ENCODE data around the gene EIF4EBP2. TPM values are rescaled to one million over a fixed set of nuclear protein-coding genes. Genes with fewer than 3 reads are reported as not detected.
A peak's percentile ranks its signal among the peaks of the same experiment; 100 is the strongest.

EIF4EBP2 gene
- total RNA-seq, 1 donor from 2014 or later: 41.1 TPM

DNA sequence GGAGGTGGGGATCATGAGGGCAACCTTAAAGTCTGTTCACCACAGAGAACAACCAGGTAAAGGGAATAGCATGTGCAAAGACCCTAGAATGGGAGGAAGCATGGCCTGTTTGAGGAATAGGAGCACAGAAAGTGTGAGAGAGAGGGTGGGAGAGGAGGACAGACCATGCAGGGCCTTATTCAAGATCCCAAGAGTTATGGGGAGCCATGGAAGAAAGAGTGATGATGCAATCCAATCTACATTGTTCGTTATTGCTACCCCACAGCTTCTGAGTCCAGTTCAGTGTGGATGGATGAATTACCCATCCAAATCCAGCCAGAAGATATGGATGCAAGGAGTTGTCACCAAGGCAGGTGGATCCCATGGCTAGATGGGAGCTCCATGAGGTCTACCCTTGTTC is 7.8 kb upstream of the EIF4EBP2 start:
- Mint-ChIP-seq H3K36me3 (ENCODE audit: unreplicated experiment) (no peaks in the 10 kb centered on the region), H3K27me3 (ENCODE audit: unreplicated experiment) (peaks cover 8% of the 10 kb centered on the region), H3K27ac (ENCODE audit: unreplicated experiment) (no peak overlapping the region), H3K4me3 (ENCODE audit: unreplicated experiment) (no peak overlapping the region), H3K9me3 (ENCODE audit: unreplicated experiment) (no peaks in the 10 kb centered on the region), H3K4me1 (ENCODE audit: unreplicated experiment) (no peaks in the 10 kb centered on the region)
- DNase-seq (ENCODE audit: extremely low spot score, unreplicated experiment): no peak
- TF ChIP-seq, protein P1, sequence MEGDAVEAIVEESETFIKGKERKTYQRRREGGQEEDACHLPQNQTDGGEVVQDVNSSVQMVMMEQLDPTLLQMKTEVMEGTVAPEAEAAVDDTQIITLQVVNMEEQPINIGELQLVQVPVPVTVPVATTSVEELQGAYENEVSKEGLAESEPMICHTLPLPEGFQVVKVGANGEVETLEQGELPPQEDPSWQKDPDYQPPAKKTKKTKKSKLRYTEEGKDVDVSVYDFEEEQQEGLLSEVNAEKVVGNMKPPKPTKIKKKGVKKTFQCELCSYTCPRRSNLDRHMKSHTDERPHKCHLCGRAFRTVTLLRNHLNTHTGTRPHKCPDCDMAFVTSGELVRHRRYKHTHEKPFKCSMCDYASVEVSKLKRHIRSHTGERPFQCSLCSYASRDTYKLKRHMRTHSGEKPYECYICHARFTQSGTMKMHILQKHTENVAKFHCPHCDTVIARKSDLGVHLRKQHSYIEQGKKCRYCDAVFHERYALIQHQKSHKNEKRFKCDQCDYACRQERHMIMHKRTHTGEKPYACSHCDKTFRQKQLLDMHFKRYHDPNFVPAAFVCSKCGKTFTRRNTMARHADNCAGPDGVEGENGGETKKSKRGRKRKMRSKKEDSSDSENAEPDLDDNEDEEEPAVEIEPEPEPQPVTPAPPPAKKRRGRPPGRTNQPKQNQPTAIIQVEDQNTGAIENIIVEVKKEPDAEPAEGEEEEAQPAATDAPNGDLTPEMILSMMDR (IDR thresholded peaks at IDR 0.05): no peak

DNA sequence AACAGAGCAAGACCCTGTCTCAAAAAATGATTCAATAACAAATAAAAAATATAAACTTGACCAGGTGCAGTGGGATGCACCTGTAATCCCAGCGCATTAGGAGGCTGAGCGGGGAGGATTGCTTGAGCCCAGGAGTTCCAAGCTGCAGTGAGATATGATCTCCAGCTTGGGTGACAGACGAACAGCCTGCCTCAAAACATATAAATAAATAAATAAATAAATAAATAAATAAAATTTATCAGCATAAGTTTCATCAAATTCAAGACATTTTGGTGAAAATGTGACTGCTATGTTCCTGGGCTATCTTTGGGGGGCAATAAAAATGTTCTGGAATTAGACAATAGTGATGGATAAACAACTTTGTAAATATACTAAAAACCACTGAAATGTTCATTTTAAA is 4.8 kb upstream of the EIF4EBP2 start:
- no peak overlapping the region for H3K4me3 Mint-ChIP-seq (ENCODE audit: unreplicated experiment)
- H3K27ac Mint-ChIP-seq (ENCODE audit: unreplicated experiment): no peak overlapping the region
- no peak for DNase-seq (ENCODE audit: extremely low spot score, unreplicated experiment)

DNA sequence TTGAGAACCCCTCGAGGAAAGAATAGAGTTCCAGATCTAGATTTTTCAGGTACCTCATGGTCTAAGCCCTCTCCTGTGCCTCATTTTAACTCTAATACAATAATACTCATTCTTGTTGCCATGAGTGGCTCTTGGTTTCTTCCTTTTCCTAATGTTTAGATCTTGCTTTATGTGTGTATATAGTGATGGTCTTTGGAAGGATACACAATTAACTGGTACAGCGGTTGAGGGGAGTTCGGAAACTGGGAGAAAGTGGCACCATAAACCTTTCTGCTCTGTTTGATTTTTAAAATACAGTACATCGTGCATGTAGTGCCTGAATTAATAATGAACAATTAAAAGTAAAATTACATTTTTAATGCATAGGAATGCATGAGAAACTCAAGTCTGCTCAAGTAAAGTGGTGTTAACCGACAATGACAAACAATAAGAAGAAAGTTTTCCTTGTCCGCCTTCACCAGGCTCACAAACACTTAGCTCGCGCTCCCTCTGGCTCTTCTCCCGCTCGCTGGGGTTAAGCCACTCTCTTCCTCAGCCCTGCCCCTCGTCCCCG is 386 bp upstream of the EIF4EBP2 start:
- H3K4me1 Mint-ChIP-seq (ENCODE audit: unreplicated experiment): peaks cover 32% of the 10 kb centered on the region
- H3K27me3 Mint-ChIP-seq (ENCODE audit: unreplicated experiment): no peaks in the 10 kb centered on the region
- H3K9me3 Mint-ChIP-seq (ENCODE audit: unreplicated experiment): no peaks in the 10 kb centered on the region
- H3K4me3 Mint-ChIP-seq (ENCODE audit: unreplicated experiment): peak overlapping the region; percentile 99
- H3K36me3 Mint-ChIP-seq (ENCODE audit: unreplicated experiment): peaks cover 3% of the 10 kb centered on the region
- TF ChIP-seq, protein P1 (IDR thresholded peaks at IDR 0.05): no peak
- peak overlapping the region; percentile 82 for H3K27ac Mint-ChIP-seq (ENCODE audit: unreplicated experiment)
- no peak for DNase-seq (ENCODE audit: extremely low spot score, unreplicated experiment)

More for the DNA sequence above, 4.8 kb upstream of the EIF4EBP2 start:
- Mint-ChIP-seq H3K27me3 (ENCODE audit: unreplicated experiment) (no peaks in the 10 kb centered on the region), H3K36me3 (ENCODE audit: unreplicated experiment) (no peaks in the 10 kb centered on the region), H3K9me3 (ENCODE audit: unreplicated experiment) (no peaks in the 10 kb centered on the region), H3K4me1 (ENCODE audit: unreplicated experiment) (peaks cover 5% of the 10 kb centered on the region)
- TF ChIP-seq, protein P1 (IDR thresholded peaks at IDR 0.05): no peak

DNA sequence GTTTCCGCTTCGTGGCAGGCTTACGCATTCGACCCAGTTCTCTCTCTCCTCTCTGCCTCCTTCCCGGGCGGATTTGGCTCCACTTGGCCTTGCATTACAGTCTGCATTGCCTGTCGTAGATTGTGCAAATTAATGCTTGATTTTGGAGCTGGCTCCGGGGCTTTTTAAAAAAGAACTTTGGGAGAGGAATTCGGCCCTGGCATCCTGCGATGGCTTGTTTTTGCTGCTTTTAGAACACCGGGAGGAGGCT is 767 bp downstream of the EIF4EBP2 start:
- no peaks in the 10 kb centered on the region for H3K9me3 Mint-ChIP-seq (ENCODE audit: unreplicated experiment)
- peak overlapping the region; percentile 96 for H3K27ac Mint-ChIP-seq (ENCODE audit: unreplicated experiment)
- H3K27me3 Mint-ChIP-seq (ENCODE audit: unreplicated experiment): no peaks in the 10 kb centered on the region
- DNase-seq (ENCODE audit: extremely low spot score, unreplicated experiment): no peak
- TF ChIP-seq, protein P1 (IDR thresholded peaks at IDR 0.05): no peak
- H3K4me1 Mint-ChIP-seq (ENCODE audit: unreplicated experiment): peaks cover 42% of the 10 kb centered on the region
- peaks cover 10% of the 10 kb centered on the region for H3K36me3 Mint-ChIP-seq (ENCODE audit: unreplicated experiment)
- peak overlapping the region; percentile 99 for H3K4me3 Mint-ChIP-seq (ENCODE audit: unreplicated experiment)

DNA sequence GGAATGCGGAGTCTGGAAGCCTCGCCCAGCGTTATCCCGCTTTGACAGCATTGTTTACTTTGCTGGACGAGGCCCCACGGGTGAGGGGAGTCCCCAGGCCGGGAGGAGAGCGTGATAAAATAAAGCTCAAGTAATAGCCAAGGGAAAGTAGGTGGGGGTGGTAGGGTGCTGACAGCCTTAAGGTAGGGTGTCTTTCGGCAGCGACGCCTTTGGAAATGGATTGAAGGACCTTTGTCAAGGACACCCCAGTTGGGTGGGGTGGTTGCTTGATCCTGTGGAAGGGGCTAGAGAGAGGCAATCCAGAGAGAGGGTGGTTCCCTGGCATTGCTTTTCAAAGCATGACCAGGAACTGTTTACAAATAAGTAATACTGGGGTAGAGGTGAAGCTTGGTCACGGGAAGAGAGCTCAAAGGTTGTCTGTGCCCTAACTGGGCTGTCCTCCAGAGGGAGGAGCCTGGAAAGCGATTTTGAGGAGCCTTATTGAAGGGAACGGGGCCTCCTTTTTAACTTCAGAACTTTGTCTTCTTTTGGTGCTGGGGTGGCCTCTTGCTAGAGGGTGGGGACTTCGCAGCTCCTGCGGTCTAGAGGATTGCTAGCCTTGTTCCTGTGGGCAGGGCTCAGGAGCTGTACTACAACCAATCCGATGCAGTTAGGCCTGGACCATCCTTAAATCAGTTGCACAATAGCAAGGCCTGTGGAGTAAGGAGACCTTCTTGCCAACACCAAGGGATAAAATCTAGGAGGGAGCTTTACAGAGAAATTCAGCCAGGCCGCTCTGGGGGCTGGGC is 1.3 kb downstream of the EIF4EBP2 start:
- peaks cover 43% of the 10 kb centered on the region for H3K4me1 Mint-ChIP-seq (ENCODE audit: unreplicated experiment)
- no peaks in the 10 kb centered on the region for H3K27me3 Mint-ChIP-seq (ENCODE audit: unreplicated experiment)
- TF ChIP-seq, protein P1 (IDR thresholded peaks at IDR 0.05): no peak
- no peaks in the 10 kb centered on the region for H3K9me3 Mint-ChIP-seq (ENCODE audit: unreplicated experiment)
- no peak for DNase-seq (ENCODE audit: extremely low spot score, unreplicated experiment)
- peak overlapping the region; percentile 99 for H3K4me3 Mint-ChIP-seq (ENCODE audit: unreplicated experiment)
- peak overlapping the region; percentile 96 for H3K27ac Mint-ChIP-seq (ENCODE audit: unreplicated experiment)
- peaks cover 11% of the 10 kb centered on the region for H3K36me3 Mint-ChIP-seq (ENCODE audit: unreplicated experiment)

Measured in osteocyte (in vitro differentiated cells).